ENCODE data around the gene RABGAP1L.

- TF ChIP-seq EZH2 (IDR thresholded peaks at IDR 0.05) (no peak), CTCF (IDR thresholded peaks at IDR 0.05 in 2 of 3, conservative IDR thresholded peaks at IDR 0.05 in 1 of 3; ENCODE audit: borderline replicate concordance in 1 of 3, insufficient read depth in 1 of 3, low read depth in 2 of 3, low read length in 2 of 3) (peak; percentile 45 to 75 (median 66)), POLR2A (IDR thresholded peaks at IDR 0.05; ENCODE audit: borderline replicate concordance, extremely low read depth, insufficient read depth, insufficient read length) (no peak), REST (IDR thresholded peaks at IDR 0.05; ENCODE audit: low read depth) (no peak)
Observed at GRCh38 chr1:174258148-174258550, 98.8 kb downstream of the RABGAP1L start.

All from HCT116 (cell line).